ENCODE measurements around the gene FZD2.
A peak's percentile ranks its signal among the peaks of the same experiment; 100 is the strongest.
"Not testable (repeated sequence)": the region's sequence is repeated elsewhere in the genome, so short reads cannot be mapped to it uniquely, and the experiment has no call there.

The FZD2 gene

GRCh38 chr17:44556832-44557606 is at the start of gene FZD2:
Gene FZD2, plus strand, starts transcription at chr17:44557484. Its CDS starts 205 bp downstream, at chr17:44557689.
- peak; percentile 99 for DNase-seq (ENCODE audit: low read depth)

GRCh38 chr17:44511241-44512134 is 45.8 kb upstream of the FZD2 start:
- peak; percentile 44 for DNase-seq (ENCODE audit: low read depth)

- DNase-seq (ENCODE audit: low read depth) = peak; percentile 70
These were observed 39.3 kb upstream of the FZD2 start for GRCh38 chr17:44518032-44518431.

GRCh38 chr17:44522883-44523671 is 34.2 kb upstream of the FZD2 start:
- DNase-seq (ENCODE audit: low read depth) = peak; percentile 75

GRCh38 chr17:44523672-44523972 is 33.7 kb upstream of the FZD2 start:
- no peak for DNase-seq (ENCODE audit: low read depth)

- DNase-seq (ENCODE audit: low read depth) = no peak
These were observed 30.2 kb upstream of the FZD2 start for GRCh38 chr17:44527102-44527501.

- no peak for DNase-seq (ENCODE audit: low read depth)
These were observed 29.3 kb upstream of the FZD2 start for GRCh38 chr17:44527954-44528353.

- DNase-seq (ENCODE audit: low read depth) = no peak
These were observed 27.4 kb upstream of the FZD2 start for GRCh38 chr17:44529864-44530263.

GRCh38 chr17:44530896-44531418 is 26.3 kb upstream of the FZD2 start:
- no peak for DNase-seq (ENCODE audit: low read depth)

GRCh38 chr17:44533533-44534246 is 23.6 kb upstream of the FZD2 start:
- peak; percentile 94 for DNase-seq (ENCODE audit: low read depth)

- peak; percentile 52 for DNase-seq (ENCODE audit: low read depth)
These were observed 21.0 kb upstream of the FZD2 start for GRCh38 chr17:44536090-44536953.

GRCh38 chr17:44537922-44538321 is 19.4 kb upstream of the FZD2 start:
- DNase-seq (ENCODE audit: low read depth) = not testable (repeated sequence)

- no peak for DNase-seq (ENCODE audit: low read depth)
These were observed 17.6 kb upstream of the FZD2 start for GRCh38 chr17:44539673-44540072.

GRCh38 chr17:44540246-44541084 is 16.8 kb upstream of the FZD2 start:
- no peak for DNase-seq (ENCODE audit: low read depth)

- DNase-seq (ENCODE audit: low read depth) = peak; percentile 52
These were observed 15.3 kb upstream of the FZD2 start for GRCh38 chr17:44541884-44542581.

GRCh38 chr17:44543213-44543904 is 13.9 kb upstream of the FZD2 start:
- peak; percentile 100 for DNase-seq (ENCODE audit: low read depth)

GRCh38 chr17:44543905-44544523 is 13.3 kb upstream of the FZD2 start:
- DNase-seq (ENCODE audit: low read depth) = no peak
